ENCODE results near the gene MITF.

The MITF gene, protein sequence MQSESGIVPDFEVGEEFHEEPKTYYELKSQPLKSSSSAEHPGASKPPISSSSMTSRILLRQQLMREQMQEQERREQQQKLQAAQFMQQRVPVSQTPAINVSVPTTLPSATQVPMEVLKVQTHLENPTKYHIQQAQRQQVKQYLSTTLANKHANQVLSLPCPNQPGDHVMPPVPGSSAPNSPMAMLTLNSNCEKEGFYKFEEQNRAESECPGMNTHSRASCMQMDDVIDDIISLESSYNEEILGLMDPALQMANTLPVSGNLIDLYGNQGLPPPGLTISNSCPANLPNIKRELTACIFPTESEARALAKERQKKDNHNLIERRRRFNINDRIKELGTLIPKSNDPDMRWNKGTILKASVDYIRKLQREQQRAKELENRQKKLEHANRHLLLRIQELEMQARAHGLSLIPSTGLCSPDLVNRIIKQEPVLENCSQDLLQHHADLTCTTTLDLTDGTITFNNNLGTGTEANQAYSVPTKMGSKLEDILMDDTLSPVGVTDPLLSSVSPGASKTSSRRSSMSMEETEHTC

DNA sequence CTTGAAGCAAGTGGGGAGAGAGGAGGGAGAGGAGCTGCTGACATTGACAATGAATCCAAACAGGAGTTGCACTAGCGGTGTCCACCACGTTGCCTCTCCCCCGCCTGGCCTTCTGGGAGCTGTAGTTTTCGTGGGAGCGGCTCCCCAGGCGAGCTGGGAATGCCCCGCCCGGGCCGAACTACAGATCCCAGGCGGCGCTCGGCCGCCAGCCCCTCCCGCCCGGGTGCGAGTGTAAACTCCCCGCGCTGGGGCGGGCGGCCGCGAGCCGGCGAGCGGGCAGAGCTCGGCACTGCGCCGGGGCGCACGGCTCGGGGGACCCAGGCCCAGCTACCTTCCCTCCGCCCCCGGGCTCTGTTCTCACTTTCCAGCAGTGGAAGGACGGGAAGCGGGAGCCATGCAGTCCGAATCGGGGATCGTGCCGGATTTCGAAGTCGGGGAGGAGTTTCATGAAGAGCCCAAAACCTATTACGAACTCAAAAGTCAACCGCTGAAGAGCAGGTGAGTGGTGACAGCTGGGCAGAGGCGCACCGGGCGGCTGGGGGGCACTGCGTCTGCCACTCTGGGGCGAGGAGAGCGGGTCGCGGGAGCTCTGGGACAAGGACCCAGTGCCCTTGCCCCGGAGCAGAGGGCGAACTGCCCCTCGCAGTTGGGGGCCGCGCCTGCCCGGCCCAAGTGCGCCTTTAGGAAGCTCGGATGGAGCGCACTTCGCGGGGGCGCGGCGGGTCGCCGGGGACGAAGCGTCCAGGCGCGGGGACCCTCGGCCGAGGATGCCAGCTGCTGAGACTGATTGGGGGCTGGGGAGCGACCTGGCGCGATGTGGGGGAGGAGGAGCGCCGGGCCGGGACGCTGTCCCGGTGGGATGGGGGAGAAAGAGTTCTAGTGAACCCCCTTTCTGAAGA lies at the start of gene MITF:
MITF (plus strand) TSS at position 261 of the 899 bp plus-strand sequence; CDS start at position 395, 134 bp downstream.
- peak; percentile 71 to 84 for DNase-seq

DNA sequence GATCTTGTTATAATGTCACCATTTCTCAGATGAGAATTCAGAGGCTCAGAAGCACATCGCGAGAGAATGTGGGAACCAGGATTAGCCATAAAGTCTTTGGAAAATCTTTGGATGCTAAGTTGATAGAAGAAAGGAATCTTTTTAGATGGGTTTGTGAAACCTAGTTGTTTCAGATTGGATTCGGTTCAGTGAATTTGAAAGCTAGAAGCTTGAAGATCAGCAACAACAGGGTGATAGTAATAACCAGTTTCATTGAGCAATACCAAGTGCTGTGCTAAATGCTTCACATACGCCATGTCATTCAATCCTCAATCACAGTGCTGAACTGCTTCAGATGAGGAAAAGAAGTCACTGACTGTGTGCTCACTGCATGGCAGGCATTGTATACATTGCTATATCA lies 47.4 kb upstream of the MITF start:
- DNase-seq: no peak

DNA sequence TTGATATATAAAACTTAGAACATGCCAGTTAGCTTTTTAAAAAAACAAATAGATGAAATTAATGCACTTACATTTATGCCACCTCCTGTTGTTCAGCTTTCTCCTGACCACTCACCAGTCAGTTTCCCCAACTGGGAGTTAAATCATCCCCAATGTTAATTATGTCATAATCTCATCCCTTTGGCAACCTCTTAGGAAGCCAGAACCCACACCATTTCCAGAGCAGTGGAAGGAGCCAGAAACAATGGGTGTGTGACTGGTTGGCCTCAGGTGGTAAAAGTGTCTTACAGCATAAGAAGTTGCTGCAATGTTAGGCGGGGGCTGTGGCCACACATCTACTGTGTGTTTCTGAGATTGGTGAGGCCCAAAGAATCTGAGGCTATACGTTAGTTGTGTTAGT lies 46.5 kb upstream of the MITF start:
- DNase-seq: no peak

DNA sequence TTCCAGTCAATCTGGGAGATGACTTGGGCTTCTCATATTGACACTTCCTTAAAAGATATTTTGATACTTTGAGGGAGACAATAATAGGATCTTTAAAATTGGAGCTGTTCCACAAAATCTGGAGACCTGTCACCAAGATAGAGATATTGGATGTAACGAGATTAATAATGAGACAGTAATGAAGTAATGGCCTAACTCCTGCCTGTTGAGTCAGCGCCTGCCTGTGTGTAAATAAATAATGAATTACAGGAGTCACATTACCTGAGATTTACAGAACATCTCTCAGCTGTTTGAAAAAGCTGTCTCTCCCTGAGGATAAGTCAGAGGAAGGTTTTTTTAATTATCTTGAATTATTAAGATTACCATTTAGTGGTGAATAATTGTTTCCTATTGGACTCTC lies 43.8 kb upstream of the MITF start:
- no peak for DNase-seq

DNA sequence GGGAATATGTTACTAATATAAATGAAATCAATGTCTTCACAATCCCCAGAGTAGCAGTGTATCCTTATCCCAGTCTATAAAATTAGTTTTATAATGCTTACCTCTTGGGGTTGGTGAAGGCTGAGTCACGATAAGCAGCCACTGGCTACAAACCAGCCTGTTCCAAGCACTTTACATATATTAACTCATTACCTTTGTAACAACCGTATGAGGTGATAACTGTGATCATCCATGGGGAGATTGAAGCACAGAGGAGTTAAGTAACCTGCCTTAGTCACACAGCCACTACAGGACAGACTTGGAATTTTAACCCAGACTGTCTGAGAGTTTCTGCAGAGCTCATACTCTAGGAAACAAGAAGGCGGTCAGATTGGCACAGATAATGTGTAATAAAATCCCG lies 43.3 kb upstream of the MITF start:
- no peak for DNase-seq

DNA sequence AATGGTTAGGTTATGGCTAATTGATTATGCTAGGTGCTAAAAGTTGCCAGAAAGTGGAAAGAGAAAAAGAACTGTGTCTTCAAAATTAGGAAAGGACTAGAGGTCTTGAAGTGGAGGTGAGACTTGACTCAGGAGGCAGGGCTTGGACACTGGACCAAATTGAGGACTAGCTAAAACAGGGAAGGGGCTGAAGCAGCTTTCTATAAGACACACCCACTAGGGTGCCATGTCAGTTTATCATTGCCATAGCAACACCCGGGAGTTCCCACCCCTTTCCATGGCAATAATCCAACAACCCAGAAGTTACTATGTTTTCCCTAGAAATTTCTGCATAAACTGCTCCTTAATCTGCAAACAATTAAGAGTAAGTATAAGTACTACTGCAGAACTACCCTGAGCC lies 42.9 kb upstream of the MITF start:
- DNase-seq: no peak

DNA sequence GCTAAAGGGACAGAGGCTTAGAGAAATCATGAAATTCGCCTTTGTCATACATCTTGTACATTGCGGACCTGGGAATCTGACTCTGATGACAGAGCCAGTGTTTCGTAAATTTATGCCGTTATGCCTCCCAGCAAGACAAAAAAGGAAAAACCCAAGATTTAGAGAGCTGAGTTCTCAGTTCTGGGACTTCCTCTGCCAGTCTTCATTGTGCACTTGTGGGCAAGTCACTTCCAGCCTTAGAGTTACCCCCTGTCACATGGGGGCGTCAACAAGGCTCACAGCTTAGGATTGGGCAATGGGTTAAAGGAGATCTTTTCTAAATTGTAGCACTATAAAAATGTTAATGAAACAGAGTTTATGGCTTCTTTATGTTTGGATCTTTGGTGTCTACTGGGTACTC lies 41.9 kb upstream of the MITF start:
- DNase-seq: no peak

DNA sequence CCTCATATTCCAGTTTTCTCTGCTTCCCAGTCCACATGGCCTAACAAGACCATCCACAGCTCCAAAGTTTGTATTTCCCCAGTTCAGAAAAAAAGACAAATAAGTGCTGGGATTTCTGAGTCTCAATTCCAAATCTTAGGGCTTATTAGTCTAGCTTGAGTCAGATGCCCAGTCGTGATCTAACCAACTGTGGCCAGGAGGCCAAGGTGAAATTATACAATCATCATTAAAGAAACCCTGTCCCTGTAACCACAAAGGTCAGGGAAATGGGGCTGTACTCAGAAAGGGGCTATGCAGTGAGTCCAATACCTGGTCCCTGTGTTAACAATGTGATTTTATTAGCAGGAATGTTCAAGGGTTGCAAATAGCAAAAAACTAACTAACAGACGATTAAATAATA lies 40.5 kb upstream of the MITF start:
- no peak for DNase-seq

DNA sequence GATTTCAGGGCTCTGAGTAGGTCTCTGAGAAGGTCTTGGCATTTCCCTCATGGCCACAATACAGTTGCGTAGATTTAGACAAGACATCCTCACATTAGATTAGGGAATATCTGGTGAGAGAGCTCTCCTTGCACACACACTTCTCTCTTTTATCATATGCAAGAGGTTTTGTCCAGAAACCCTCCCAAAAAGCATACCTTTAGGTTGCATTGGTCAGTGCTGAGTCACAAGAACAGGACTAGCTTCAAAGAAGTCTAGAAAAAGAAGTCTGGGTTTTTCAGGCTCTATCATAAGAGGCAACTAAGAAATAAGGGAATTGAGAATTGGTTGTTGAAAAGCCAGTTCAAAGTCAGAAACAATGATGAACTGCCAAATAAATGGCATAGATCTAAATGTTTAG lies 40.1 kb upstream of the MITF start:
- no peak for DNase-seq

DNA sequence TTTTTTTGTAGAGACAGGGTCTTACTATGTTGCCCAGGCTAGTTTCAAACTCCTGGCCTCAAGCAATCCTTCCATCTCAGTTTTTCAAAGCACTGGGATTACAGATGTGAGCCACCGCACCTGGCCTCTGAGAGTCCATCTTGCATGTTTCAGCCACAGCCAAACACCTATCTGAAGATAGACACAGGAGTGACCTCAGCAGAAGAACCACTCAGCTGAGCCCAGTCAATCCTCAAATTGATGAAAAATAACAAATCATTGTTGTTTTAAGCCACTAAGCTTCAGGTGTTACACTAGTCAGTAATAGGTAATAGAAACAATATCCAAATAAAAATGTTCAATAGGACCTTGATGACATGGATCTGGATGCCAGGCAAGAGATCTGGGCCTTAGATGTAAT lies 38.3 kb upstream of the MITF start:
- DNase-seq: no peak

DNA sequence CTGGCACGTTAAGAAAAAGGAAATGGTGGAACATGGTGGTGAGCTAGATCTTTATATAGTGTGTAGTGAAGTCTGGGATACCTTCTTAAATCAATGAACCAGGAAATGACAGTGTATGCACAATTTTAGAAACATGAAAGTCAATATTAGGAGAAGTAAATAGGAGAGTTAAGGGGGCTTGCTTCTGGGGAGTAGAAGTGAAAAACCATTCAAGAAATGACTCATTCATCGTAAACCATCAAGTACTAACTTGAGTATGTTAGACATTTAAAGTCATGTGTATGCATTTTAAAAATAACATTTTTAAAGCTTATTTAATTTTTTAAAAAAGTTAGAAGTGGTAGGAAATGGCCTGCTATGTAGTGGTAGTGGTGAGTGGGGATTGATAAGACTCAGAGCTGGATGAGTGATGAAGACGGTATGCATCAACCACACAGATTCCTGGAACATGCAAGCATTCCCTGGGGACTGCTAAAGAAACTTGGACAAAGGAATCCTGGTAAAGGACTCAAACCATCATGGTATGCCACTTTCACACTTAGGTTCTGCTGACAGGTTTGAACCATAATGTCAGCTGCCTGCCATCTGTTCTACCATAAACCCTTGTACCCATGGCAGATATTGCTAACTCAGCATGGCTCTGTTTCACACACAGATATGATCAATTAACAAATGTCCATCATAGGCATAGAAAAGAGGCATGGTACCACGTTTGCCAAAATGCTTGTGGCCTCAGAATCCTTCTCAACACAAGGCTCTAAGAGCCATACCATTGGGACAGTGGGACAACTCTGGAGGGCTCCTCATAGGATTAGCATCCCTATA lies 28.9 kb upstream of the MITF start:
- DNase-seq: no peak

DNA sequence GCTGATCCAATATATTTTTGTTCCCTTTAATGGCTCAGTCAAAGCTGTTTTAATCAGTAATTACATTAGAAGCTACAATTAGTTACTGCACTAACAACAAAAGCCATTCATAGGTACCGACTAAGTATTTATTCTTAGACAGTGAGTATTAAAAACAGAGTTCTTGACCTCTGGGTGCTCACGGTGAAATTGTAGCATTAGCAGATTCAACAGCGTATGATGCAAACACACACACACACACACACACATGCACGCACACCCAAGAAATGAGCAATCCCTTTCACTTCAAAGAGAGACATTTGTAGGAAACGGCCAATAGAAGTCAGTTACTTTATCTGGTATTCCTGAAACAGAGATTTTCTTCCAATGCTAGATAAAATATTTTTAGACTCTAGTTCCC lies 27.0 kb upstream of the MITF start:
- DNase-seq: no peak

DNA sequence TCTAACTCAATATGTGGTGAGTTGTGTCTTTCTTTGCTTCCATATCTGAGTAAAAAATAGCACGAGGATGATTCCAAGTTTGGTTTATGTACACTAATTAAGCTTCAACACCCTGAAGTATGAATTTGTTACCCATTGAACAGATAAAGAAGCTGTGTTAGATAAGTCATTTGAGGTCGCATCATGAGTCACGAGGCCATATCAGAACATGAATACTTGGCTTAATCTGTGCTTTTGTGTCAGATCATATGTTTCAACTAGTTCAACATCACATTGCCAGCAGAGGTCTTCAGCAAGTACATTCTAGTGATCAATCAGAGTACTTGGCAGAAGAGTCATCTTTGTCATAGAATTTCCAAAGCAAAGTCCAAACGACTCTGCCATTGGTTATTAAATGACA lies 26.3 kb upstream of the MITF start:
- DNase-seq: no peak

DNA sequence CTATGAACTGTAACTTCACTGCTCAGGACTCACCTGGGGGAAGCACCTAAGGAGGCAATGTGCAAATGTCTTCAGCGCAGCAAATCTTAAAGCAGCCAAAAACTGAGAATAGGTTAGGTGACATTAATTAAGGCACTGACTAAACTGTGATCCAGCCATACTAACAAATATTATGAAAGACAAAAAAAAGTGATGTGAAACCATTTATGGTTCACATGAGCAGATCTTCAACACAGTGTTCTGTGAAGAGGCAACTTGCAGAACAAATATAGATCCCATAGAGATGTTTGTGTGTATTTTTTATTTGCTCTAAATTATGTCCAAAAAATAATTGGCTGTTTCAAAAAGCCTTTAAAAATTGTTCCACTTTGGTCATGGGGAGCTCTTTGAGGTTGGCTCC lies 24.1 kb upstream of the MITF start:
- DNase-seq: no peak

DNA sequence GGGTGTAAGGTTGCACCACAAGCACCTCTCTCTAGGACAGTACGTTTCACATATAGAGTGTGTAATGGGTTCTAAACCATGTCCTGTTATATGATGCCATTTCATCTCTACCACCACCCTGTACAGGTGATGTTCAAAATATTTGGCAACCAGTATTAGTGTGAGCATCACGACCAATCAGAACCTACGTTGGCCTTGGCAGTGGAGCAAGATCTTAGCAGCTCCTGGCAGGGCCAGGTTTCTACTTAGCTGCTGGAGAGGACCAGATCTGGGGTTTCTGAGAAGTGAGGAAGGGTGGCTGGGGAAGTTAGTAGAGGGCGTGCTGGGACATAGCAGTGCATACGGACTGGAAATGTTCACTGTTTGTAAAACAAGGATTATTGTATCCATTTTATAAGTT lies 23.1 kb upstream of the MITF start:
- DNase-seq: no peak

DNA sequence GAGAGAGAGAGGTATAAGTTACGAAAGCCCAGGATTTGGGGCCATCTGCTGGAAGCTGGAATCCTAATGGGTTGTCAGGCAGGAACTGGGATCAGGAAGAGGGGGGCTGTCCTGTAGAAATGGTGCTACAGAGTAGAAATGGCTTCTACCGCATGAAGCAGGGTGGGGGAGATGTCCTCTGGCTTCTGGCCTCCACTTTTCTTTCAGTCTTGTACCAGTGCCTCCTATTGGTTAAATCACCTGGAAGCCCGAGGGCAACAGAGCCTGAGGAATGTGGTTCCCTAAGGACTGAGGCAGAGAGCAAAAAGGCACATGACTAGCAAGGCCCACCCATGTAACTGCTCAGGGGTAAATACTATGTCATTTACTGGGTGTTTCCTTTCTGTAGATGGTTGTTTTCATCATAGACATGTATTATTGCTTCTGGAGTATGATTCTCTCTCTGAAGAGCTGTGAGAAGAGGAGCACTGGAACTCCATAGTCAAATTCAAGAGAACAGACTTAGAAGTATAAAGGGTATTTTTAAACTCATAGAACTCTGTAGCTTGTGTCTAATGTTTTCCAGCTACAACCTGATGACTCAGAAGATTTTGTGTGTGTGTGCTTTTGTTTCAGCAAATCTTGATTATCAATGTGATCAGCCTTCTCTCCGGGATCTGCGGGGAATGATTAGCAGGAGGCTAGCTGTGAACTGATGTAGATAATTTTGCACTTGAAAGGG lies 20.2 kb upstream of the MITF start:
- DNase-seq: no peak

DNA sequence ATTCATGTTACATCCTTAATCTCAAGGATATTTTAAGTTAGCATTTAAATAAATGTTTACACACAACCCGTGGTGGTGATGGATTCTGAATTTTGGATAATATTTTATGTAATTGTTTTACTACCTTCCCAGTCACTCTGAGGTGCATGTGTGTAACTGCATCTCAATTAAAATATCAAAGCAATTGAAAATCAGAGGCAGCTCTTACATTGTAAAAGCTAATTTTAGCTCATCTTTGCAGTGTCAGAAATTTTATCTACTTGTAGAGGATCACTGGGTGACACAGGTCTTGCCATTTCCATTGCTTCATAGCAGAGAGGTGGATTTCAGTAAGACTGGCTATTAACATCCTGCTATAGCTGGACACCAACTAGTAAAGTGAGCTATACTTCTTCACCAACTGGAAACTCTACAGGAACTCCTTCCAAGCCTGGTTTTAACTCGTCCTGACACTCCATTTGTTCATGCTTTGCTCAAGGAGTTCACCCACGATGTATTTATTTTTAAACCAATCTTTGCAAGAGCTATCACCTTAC lies 19.6 kb upstream of the MITF start:
- DNase-seq: no peak

DNA sequence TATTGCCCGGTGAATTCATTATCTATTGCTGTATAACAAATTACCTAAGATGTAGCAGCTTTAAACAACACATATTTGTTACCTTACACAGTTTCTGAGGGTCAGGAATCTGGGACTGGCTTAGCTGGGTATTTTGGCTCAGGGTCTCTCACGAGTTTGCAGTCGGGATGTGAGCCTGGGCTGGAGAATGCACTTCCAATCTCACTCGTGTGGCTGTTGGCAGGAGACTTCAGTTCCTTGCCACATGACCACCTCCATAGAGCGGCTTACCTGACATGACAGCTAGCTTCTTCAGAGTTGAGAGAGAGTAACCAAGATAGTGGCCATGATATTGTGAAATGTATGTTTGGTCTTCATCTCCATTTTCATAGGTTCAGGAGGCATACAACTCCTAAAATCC lies 18.4 kb upstream of the MITF start:
- no peak for DNase-seq

DNA sequence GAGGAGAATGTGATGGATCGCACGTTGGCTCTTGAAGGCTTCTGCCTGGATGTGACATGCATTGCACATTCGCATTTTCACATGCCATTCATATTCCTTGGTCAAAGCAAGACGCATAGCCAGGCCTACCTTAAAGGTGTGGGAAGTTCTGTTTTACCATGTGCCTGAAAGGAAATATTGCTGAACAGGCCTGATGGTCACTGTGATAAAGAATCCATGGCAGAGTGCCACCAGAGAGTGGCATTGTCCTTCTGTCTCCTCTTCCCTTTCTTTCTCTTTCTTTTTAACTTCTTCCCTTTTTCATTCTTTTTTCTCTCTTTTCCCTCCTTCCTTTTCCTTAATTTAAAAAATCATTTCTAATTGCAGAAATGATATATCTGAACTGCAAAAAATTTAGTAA lies 15.9 kb upstream of the MITF start:
- DNase-seq: no peak

DNA sequence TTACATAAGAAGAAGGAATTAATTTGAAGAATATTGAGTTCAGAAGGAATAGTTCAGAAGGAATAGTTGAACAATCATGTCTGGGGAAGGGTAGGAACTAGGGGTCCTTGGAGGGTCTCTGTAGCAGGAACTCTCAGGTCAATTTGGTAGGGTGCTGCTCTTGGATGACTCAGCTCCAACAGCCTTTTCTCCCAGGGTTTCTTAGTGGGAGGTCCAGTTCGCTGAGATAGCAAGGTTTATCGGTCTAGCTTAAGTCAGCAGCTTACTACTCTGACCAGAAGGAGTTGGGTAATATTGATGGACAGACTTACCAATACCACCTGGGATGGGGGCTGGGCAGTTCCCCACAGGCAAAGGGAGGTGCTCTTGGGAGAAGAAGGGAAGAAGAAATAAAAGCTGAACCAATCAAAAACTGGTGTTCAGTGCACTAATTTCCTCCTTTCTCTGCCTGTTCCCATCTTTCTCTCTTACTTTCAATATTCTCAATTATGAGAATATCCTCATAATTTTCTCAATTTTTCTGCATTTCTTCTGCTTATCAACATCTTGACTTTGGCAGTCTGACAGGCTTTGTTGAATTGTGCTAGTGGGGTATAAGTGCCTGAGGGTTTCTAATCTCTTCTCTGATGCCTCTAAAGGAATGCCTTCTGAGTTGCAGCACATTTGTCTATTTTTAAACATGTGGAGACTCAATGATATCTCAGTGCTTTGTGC lies 14.4 kb upstream of the MITF start:
- DNase-seq: no peak

DNA sequence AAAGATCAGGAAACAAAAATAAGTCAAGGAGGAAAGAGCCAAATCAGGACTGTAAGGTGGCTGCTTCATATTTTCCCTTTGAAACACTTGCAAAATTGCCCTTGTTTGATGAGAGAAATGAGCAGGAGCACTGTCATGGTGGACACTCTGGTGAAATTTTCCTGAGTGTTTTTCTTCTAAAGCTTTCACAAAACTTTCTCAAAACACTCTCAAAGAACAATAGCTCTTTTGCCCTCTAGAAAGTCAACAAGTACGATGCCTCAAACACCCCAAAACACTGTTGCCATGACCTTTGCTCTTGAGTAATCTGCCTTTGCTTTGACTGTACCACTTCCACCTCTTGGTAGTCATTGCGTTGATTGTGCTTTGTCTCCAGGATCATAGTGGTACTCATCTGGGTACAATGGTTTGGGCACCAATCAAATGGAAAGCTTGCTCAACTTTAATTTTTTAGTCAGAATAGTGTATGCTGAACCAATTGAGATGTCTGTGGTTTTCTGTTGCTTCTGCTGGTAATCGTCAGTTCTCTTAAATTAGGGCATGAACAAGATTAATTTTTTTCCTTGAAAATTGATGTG lies 13.2 kb upstream of the MITF start:
- DNase-seq: no peak
